ENCODE data around the gene ZNF407.

GRCh38 chr18:75083761-75084160 lies 486.1 kb downstream of the ZNF407 start:
- no peak for TF ChIP-seq ARNT (IDR thresholded peaks at IDR 0.05)
- no peak for TF ChIP-seq FOXM1 (IDR thresholded peaks at IDR 0.05; ENCODE audit: borderline replicate concordance)
- TF ChIP-seq CTBP1 (IDR thresholded peaks at IDR 0.05; ENCODE audit: borderline replicate concordance): no peak
- TF ChIP-seq FOXK2 (IDR thresholded peaks at IDR 0.05): no peak
- no peak for TF ChIP-seq SUZ12 (IDR thresholded peaks at IDR 0.05)
- no peak for TF ChIP-seq FOXA1 (IDR thresholded peaks at IDR 0.05)
- TF ChIP-seq NFRKB (IDR thresholded peaks at IDR 0.05): no peak
- no peak for TF ChIP-seq LEF1 (IDR thresholded peaks at IDR 0.05; ENCODE audit: borderline replicate concordance)
- no peak for TF ChIP-seq ZNF384 (IDR thresholded peaks at IDR 0.05)
